Measurements from ENCODE around the gene PYGB.

PYGB gene

GRCh38 chr20:25243416-25243979, 4.4 kb upstream of the PYGB start:
- no peak overlapping the region for H2BK12ac ChIP-seq (ENCODE audit: low read length)
- no peak overlapping the region for H3K14ac ChIP-seq (ENCODE audit: low read length)
- H3K9ac ChIP-seq (ENCODE audit: low read depth, low read length, poor library complexity) = no peak overlapping the region
- no peaks in the 10 kb centered on the region for H3K79me1 ChIP-seq (ENCODE audit: low read depth, low read length)
- H3K18ac ChIP-seq (ENCODE audit: low read length) = no peak overlapping the region
- H3K27ac ChIP-seq (replicated peaks; ENCODE audit: low read length) = no peak overlapping the region
- H2BK5ac ChIP-seq (ENCODE audit: low read length) = no peak overlapping the region
- H2BK15ac ChIP-seq (ENCODE audit: low read length) = no peak overlapping the region
- H2BK120ac ChIP-seq (ENCODE audit: low read depth, low read length) = no peak overlapping the region
- no peak overlapping the region for H3K4me3 ChIP-seq (ENCODE audit: low read length in 2 of 2)
- H3K36me3 ChIP-seq (replicated peaks in 1 of 2; ENCODE audit: control insufficient read depth in 2 of 2, insufficient read depth in 2 of 2, low read length in 2 of 2) = no peaks in the 10 kb centered on the region
- no peak overlapping the region for H3K23ac ChIP-seq (ENCODE audit: low read depth, low read length, poor library complexity)
- no peak overlapping the region for H4K8ac ChIP-seq (ENCODE audit: low read depth, low read length)
- no peaks in the 10 kb centered on the region for H3K9me3 ChIP-seq (replicated peaks in 1 of 2; ENCODE audit: control insufficient read depth in 2 of 2, insufficient read depth in 1 of 2, low read depth in 1 of 2, low read length in 2 of 2)
- H2AFZ ChIP-seq (ENCODE audit: low read length) = no peak overlapping the region
- no peak for DNase-seq (ENCODE audit: low spot score)
- H3K4me1 ChIP-seq (ENCODE audit: control insufficient read depth in 2 of 2, insufficient read depth in 1 of 2, low read depth in 1 of 2, low read length in 2 of 2) = peaks cover 0 to 17% of the 10 kb centered on the region in 2 donors
- no peak overlapping the region for H3K4me2 ChIP-seq (ENCODE audit: insufficient read depth, low read length, poor library complexity, severe bottlenecking)
- no peak overlapping the region for H4K91ac ChIP-seq (ENCODE audit: low read depth, low read length, poor library complexity)
- H3K4ac ChIP-seq (ENCODE audit: low read length) = no peak overlapping the region
- H2AK5ac ChIP-seq (ENCODE audit: low read depth, low read length) = no peak overlapping the region
- H3K27me3 ChIP-seq (ENCODE audit: control insufficient read depth in 3 of 3, insufficient read depth in 3 of 3, low read depth in 1 of 3, low read length in 3 of 3) = peaks cover 0 to 15% (median 5%) of the 10 kb centered on the region in 3 experiments

GRCh38 chr20:25244976-25245375, 2.9 kb upstream of the PYGB start:
- H3K4ac ChIP-seq (ENCODE audit: low read length) = no peak overlapping the region
- no peak overlapping the region for H2BK12ac ChIP-seq (ENCODE audit: low read length)
- no peak overlapping the region for H4K91ac ChIP-seq (ENCODE audit: low read depth, low read length, poor library complexity)
- no peak for DNase-seq (ENCODE audit: low spot score)
- H3K4me1 ChIP-seq (ENCODE audit: control insufficient read depth in 2 of 2, insufficient read depth in 1 of 2, low read depth in 1 of 2, low read length in 2 of 2) = peaks cover 4 to 18% of the 10 kb centered on the region in 2 donors
- H3K14ac ChIP-seq (ENCODE audit: low read length) = no peak overlapping the region
- no peak overlapping the region for H3K4me3 ChIP-seq (ENCODE audit: low read length in 2 of 2)
- H3K4me2 ChIP-seq (ENCODE audit: insufficient read depth, low read length, poor library complexity, severe bottlenecking) = no peak overlapping the region
- H2BK15ac ChIP-seq (ENCODE audit: low read length) = no peak overlapping the region
- no CpG with 5 or more reads among the region's 5 CpGs for WGBS, 2 donors (ENCODE audit: extremely low coverage in 2 of 2, insufficient read length in 2 of 2, insufficient replicate concordance in 1 of 2)
- peaks cover 0 to under 1% of the 10 kb centered on the region in 2 donors for H3K36me3 ChIP-seq (replicated peaks in 1 of 2; ENCODE audit: control insufficient read depth in 2 of 2, insufficient read depth in 2 of 2, low read length in 2 of 2)
- no peaks in the 10 kb centered on the region for H3K79me1 ChIP-seq (ENCODE audit: low read depth, low read length)
- H3K18ac ChIP-seq (ENCODE audit: low read length) = no peak overlapping the region
- peaks cover 0 to 15% (median 5%) of the 10 kb centered on the region in 3 experiments for H3K27me3 ChIP-seq (ENCODE audit: control insufficient read depth in 3 of 3, insufficient read depth in 3 of 3, low read depth in 1 of 3, low read length in 3 of 3)
- no peak overlapping the region for H3K9ac ChIP-seq (ENCODE audit: low read depth, low read length, poor library complexity)
- no peak overlapping the region for H2AK5ac ChIP-seq (ENCODE audit: low read depth, low read length)
- no peak overlapping the region for H2AFZ ChIP-seq (ENCODE audit: low read length)
- H2BK120ac ChIP-seq (ENCODE audit: low read depth, low read length) = no peak overlapping the region
- no peak overlapping the region for H4K8ac ChIP-seq (ENCODE audit: low read depth, low read length)
- no peak overlapping the region for H2BK5ac ChIP-seq (ENCODE audit: low read length)
- H3K27ac ChIP-seq (replicated peaks; ENCODE audit: low read length) = no peak overlapping the region
- H3K9me3 ChIP-seq (replicated peaks in 1 of 2; ENCODE audit: control insufficient read depth in 2 of 2, insufficient read depth in 1 of 2, low read depth in 1 of 2, low read length in 2 of 2) = no peaks in the 10 kb centered on the region
- H3K23ac ChIP-seq (ENCODE audit: low read depth, low read length, poor library complexity) = no peak overlapping the region

GRCh38 chr20:25245461-25245860, 2.4 kb upstream of the PYGB start:
- WGBS, 2 donors (ENCODE audit: extremely low coverage in 2 of 2, insufficient read length in 2 of 2, insufficient replicate concordance in 1 of 2) = no CpG with 5 or more reads among the region's 1 CpG
- Histone ChIP-seq H3K4me2 (ENCODE audit: insufficient read depth, low read length, poor library complexity, severe bottlenecking) (no peak overlapping the region), H4K8ac (ENCODE audit: low read depth, low read length) (no peak overlapping the region), H3K27me3 (ENCODE audit: control insufficient read depth in 3 of 3, insufficient read depth in 3 of 3, low read depth in 1 of 3, low read length in 3 of 3) (peaks cover 0 to 15% (median 5%) of the 10 kb centered on the region in 3 experiments), H2BK15ac (ENCODE audit: low read length) (no peak overlapping the region), H3K14ac (ENCODE audit: low read length) (no peak overlapping the region), H3K79me1 (ENCODE audit: low read depth, low read length) (no peaks in the 10 kb centered on the region), H2AFZ (ENCODE audit: low read length) (no peak overlapping the region), H4K91ac (ENCODE audit: low read depth, low read length, poor library complexity) (no peak overlapping the region), H3K36me3 (replicated peaks in 1 of 2; ENCODE audit: control insufficient read depth in 2 of 2, insufficient read depth in 2 of 2, low read length in 2 of 2) (peaks cover 0 to 5% of the 10 kb centered on the region in 2 donors), H3K27ac (replicated peaks; ENCODE audit: low read length) (no peak overlapping the region), H3K4me1 (ENCODE audit: control insufficient read depth in 2 of 2, insufficient read depth in 1 of 2, low read depth in 1 of 2, low read length in 2 of 2) (peaks cover 4 to 23% of the 10 kb centered on the region in 2 donors), H3K4me3 (ENCODE audit: low read length in 2 of 2) (peak overlapping the region in 1 of 2 donors; percentile 47), H3K18ac (ENCODE audit: low read length) (no peak overlapping the region), H3K9me3 (replicated peaks in 1 of 2; ENCODE audit: control insufficient read depth in 2 of 2, insufficient read depth in 1 of 2, low read depth in 1 of 2, low read length in 2 of 2) (no peaks in the 10 kb centered on the region), H2BK5ac (ENCODE audit: low read length) (no peak overlapping the region), H2BK12ac (ENCODE audit: low read length) (no peak overlapping the region), H3K4ac (ENCODE audit: low read length) (no peak overlapping the region), H2AK5ac (ENCODE audit: low read depth, low read length) (no peak overlapping the region), H3K9ac (ENCODE audit: low read depth, low read length, poor library complexity) (no peak overlapping the region), H3K23ac (ENCODE audit: low read depth, low read length, poor library complexity) (no peak overlapping the region), H2BK120ac (ENCODE audit: low read depth, low read length) (no peak overlapping the region)
- no peak for DNase-seq (ENCODE audit: low spot score)

- Histone ChIP-seq H2BK120ac (ENCODE audit: low read depth, low read length) (no peak overlapping the region), H3K4me1 (ENCODE audit: control insufficient read depth in 2 of 2, insufficient read depth in 1 of 2, low read depth in 1 of 2, low read length in 2 of 2) (peaks cover 9 to 24% of the 10 kb centered on the region in 2 donors), H2BK15ac (ENCODE audit: low read length) (no peak overlapping the region), H4K8ac (ENCODE audit: low read depth, low read length) (no peak overlapping the region), H3K18ac (ENCODE audit: low read length) (no peak overlapping the region), H3K9me3 (replicated peaks in 1 of 2; ENCODE audit: control insufficient read depth in 2 of 2, insufficient read depth in 1 of 2, low read depth in 1 of 2, low read length in 2 of 2) (no peaks in the 10 kb centered on the region), H3K27me3 (ENCODE audit: control insufficient read depth in 3 of 3, insufficient read depth in 3 of 3, low read depth in 1 of 3, low read length in 3 of 3) (peaks cover 0 to 15% (median 5%) of the 10 kb centered on the region in 3 experiments), H3K4ac (ENCODE audit: low read length) (no peak overlapping the region), H3K79me1 (ENCODE audit: low read depth, low read length) (no peaks in the 10 kb centered on the region), H2AFZ (ENCODE audit: low read length) (peak overlapping the region; percentile 97), H3K27ac (replicated peaks; ENCODE audit: low read length) (no peak overlapping the region), H3K14ac (ENCODE audit: low read length) (no peak overlapping the region), H3K36me3 (replicated peaks in 1 of 2; ENCODE audit: control insufficient read depth in 2 of 2, insufficient read depth in 2 of 2, low read length in 2 of 2) (peaks cover 0 to 12% of the 10 kb centered on the region in 2 donors), H4K91ac (ENCODE audit: low read depth, low read length, poor library complexity) (no peak overlapping the region), H3K4me2 (ENCODE audit: insufficient read depth, low read length, poor library complexity, severe bottlenecking) (no peak overlapping the region), H2BK5ac (ENCODE audit: low read length) (no peak overlapping the region), H2AK5ac (ENCODE audit: low read depth, low read length) (no peak overlapping the region), H3K4me3 (ENCODE audit: low read length in 2 of 2) (no peak overlapping the region), H3K23ac (ENCODE audit: low read depth, low read length, poor library complexity) (no peak overlapping the region), H3K9ac (ENCODE audit: low read depth, low read length, poor library complexity) (no peak overlapping the region), H2BK12ac (ENCODE audit: low read length) (no peak overlapping the region)
- DNase-seq (ENCODE audit: low spot score) = no peak
- no CpG with 5 or more reads among the region's 9 CpGs for WGBS, 2 donors (ENCODE audit: extremely low coverage in 2 of 2, insufficient read length in 2 of 2, insufficient replicate concordance in 1 of 2)
Measured at GRCh38 chr20:25246182-25246999, 1.5 kb upstream of the PYGB start.

Data from neuronal stem cell (in vitro differentiated cells).